ENCODE measurements around the gene MINDY1.

MINDY1 gene

GRCh38 chr1:150960646-150961045 is 46.1 kb downstream of the MINDY1 start:
- no peak for DNase-seq (ENCODE audit: extremely low read depth, insufficient read length)
- TF ChIP-seq CTCF (IDR thresholded peaks at IDR 0.05; ENCODE audit: insufficient read depth, low read length, poor library complexity, severe bottlenecking): no peak
- Histone ChIP-seq H3K36me3 (ENCODE audit: control insufficient read depth, insufficient read depth, low read length) (peaks cover 25% of the 10 kb centered on the region), H3K27me3 (replicated peaks; ENCODE audit: control insufficient read depth, insufficient read depth, low read length) (no peaks in the 10 kb centered on the region), H3K4me3 (replicated peaks; ENCODE audit: low read depth, low read length) (no peak overlapping the region)

DNA sequence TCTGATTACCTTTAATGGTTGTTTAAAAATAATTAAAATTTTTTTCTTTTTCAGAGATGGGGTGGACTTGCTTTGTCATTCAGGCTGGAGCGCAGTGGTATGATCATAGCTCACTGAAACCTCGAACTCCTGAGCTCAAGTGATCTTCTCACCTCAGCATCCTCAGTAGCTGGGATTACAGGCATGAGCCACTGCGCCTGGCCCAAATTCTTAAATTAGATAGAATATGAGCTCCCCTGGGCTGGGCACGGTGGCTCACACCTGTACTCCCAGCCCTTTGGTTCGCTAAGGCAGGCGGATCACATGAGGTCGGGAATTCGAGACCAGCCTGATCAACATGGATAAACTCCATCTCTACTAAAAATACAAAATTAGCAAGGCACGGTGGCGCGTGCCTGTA is 49.0 kb downstream of the MINDY1 start:
- TF ChIP-seq CTCF (IDR thresholded peaks at IDR 0.05; ENCODE audit: insufficient read depth, low read length, poor library complexity, severe bottlenecking): no peak
- DNase-seq (ENCODE audit: extremely low read depth, insufficient read length): no peak
- Histone ChIP-seq H3K4me3 (replicated peaks; ENCODE audit: low read depth, low read length) (no peak overlapping the region), H3K27me3 (replicated peaks; ENCODE audit: control insufficient read depth, insufficient read depth, low read length) (no peaks in the 10 kb centered on the region), H3K36me3 (ENCODE audit: control insufficient read depth, insufficient read depth, low read length) (peaks cover 11% of the 10 kb centered on the region)

GRCh38 chr1:150955280-150955679 is 51.4 kb downstream of the MINDY1 start:
- TF ChIP-seq CTCF (IDR thresholded peaks at IDR 0.05; ENCODE audit: insufficient read depth, low read length, poor library complexity, severe bottlenecking): no peak

DNA sequence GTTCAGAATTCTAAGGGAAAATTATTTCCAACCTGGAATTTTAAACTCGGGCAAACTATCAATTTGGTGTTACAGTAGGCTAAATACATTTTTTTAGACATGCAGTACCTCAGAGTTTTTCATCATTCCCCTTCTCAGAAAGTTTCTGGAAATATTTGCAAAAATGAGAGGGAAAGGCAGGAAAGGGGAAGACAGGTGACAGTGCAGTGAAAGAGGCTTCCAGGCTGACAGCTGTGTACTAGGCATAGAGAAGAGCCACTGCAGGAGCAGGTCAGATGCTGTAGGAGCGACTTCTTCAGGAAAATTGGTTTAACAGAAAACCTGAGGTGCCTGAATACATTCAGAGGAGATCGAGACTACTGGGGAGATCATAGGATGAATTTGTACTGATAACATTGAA is 52.0 kb downstream of the MINDY1 start:
- Histone ChIP-seq H3K27me3 (replicated peaks; ENCODE audit: control insufficient read depth, insufficient read depth, low read length) (no peaks in the 10 kb centered on the region), H3K4me3 (replicated peaks; ENCODE audit: low read depth, low read length) (no peak overlapping the region)
- no peak for TF ChIP-seq CTCF (IDR thresholded peaks at IDR 0.05; ENCODE audit: insufficient read depth, low read length, poor library complexity, severe bottlenecking)

More at GRCh38 chr1:150955280-150955679, 51.4 kb downstream of the MINDY1 start:
- DNase-seq (ENCODE audit: extremely low read depth, insufficient read length): no peak
- Histone ChIP-seq H3K4me3 (replicated peaks; ENCODE audit: low read depth, low read length) (no peak overlapping the region), H3K27me3 (replicated peaks; ENCODE audit: control insufficient read depth, insufficient read depth, low read length) (no peaks in the 10 kb centered on the region), H3K36me3 (ENCODE audit: control insufficient read depth, insufficient read depth, low read length) (peaks cover 14% of the 10 kb centered on the region)

More for the DNA sequence above, 52.0 kb downstream of the MINDY1 start:
- peaks cover 16% of the 10 kb centered on the region for H3K36me3 ChIP-seq (ENCODE audit: control insufficient read depth, insufficient read depth, low read length)
- no peak for DNase-seq (ENCODE audit: extremely low read depth, insufficient read length)
